Thoracic aorta (tissue), 2 donors: ENCODE results near the gene TFF1. TPM values are rescaled to one million over a fixed set of nuclear protein-coding genes. Genes with fewer than 3 reads are reported as not detected.

ENCODE experiments used
- ATAC-seq: fragments of 150-250 bp; one replicate; pipeline ENCODE4 v1.8.0; 2017; ENCODE audit warnings: low read depth; ENCODE audit not compliant: insufficient number of reproducible peaks, low FRiP score
- DNase-seq: peaks from one replicate; pipeline ENCODE4 v3.0.0-alpha.2; 2020; ENCODE audit warnings: low spot score
- H3K27ac ChIP-seq, 2 donors: fragments of 200-600 bp; sonication (generic); 1 replicate in 1 of 2; 2 replicates in 1 of 2; pipeline ENCODE4 v1.5.1; 2016; ENCODE audit warnings: mild to moderate bottlenecking in 2 of 2, moderate library complexity in 2 of 2
- H3K27me3 ChIP-seq: fragments of 200-600 bp; sonication (generic); replicated peaks from 2 replicates; pipeline ENCODE4 v1.6.0; 2016; ENCODE audit warnings: mild to moderate bottlenecking; ENCODE audit not compliant: insufficient read depth
- H3K36me3 ChIP-seq: fragments of 200-600 bp; sonication (generic); one replicate; pipeline ENCODE4 v1.5.1; 2016
- H3K4me1 ChIP-seq, 2 donors: fragments of 200-600 bp; sonication (generic); 1 replicate in 1 of 2; 2 replicates in 1 of 2; pipeline versions ENCODE4 v1.5.1 to v1.6.0; 2016; ENCODE audit warnings: low read depth in 2 of 2, mild to moderate bottlenecking in 1 of 2; ENCODE audit not compliant: control insufficient read depth in 1 of 2
- H3K4me3 ChIP-seq: fragments of 200-600 bp; sonication (generic); 2 replicates; pipeline ENCODE4 v1.5.1; 2016; ENCODE audit warnings: mild to moderate bottlenecking
- H3K9me3 ChIP-seq: fragments of 200-600 bp; sonication (generic); 2 replicates; pipeline ENCODE4 v1.5.1; 2016
- CTCF ChIP-seq: fragments of 200-600 bp; sonication (generic); IDR thresholded peaks from one replicate; pipeline ENCODE4 v1.5.1; 2019; ENCODE audit warnings: antibody characterized with exemption
- total RNA-seq, 2 donors: library from RNA; depleted of rRNA; stranded (reverse); fragments of >200 nt; gene quantifications; one replicate each; pipeline versions ENCODE4 v1.1.0 to v1.2.3, GENCODE V29; 2016

TFF1 gene
- total RNA-seq, 2 donors from 2014 or later: 85.8 TPM; not detected in 1

DNA sequence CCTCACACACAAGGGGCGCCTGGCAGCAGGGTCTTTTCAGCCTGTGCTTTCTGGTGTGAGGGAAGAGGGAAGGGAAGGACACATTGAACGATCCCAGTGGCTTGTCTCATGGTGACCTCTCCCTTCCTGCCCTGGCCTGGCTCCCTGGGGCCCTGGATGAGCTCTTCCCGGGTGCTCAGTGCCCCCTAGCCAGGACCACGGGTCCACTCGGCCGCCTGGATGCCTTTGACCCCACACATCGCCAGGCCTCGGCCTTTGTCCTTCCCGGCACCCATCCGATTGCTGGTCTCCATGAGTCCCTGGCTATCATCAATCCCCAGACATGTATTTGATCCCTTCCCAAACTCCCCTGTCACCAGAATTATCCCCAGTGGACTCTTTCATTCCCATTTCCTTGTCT lies 45.1 kb downstream of the TFF1 start:
- no peak for TF ChIP-seq CTCF
- H3K36me3 ChIP-seq: no peaks in the 10 kb centered on the region
- no peaks in the 10 kb centered on the region for H3K9me3 ChIP-seq
- H3K4me1 ChIP-seq: no peaks in the 10 kb centered on the region
- DNase-seq: no peak
- no peak for ATAC-seq
- no peak overlapping the region for H3K4me3 ChIP-seq
- no peak overlapping the region for H3K27ac ChIP-seq
- no peaks in the 10 kb centered on the region for H3K27me3 ChIP-seq

DNA sequence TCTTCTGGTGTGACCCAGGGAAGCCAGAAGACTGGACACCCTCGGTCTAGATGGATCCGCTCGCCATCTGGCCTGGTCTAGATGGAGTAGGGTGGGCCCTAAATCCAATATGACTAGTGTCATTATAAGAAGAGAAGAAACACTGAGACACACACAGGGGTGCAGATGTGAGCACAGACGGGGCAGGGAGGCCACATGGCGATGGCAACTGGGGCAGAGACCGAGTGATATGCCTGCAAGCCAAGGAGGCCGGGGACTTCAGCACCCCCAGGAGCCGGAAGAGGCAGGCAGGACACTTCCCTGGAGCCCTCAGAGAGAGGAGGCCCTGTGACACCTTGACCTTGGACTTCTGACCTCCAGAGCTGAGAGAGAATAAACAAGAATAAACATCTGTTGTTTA lies 45.5 kb downstream of the TFF1 start:
- TF ChIP-seq CTCF: no peak
- ATAC-seq: no peak

DNA sequence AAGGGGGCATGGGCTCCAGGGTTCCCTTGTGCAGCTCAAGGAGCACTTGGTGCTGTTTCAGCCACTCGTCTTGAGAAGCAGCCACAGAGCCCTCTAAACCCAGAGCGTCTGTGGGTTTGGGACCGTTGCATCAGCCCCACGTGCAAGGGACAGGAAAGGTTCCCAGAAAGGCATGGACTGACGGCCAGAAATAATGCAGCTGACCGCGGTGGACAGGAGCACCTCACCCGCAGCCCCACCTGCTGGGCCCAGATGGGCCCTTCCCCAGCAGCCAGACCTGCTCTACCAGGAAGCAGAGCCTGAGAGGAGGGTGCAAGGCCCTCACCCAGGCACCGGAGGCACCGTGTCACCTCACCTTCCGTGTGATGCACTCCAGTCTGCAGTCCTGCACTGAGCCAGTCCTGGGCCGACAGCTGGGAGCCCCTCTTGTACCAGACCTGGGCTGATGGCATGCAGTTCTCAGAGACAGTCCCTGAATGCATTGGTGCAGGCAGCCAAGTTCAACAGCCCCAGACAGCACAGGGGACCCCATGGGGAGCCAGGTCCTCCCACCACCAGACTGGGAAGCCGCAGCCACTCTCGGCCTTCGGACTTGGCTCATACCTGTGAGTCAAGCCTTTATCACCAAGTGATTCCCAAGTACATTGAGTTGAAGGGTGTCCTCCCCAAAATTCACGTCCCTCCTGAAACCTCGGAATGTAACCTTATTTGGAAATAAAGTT lies 46.3 kb downstream of the TFF1 start:
- ATAC-seq: no peak
- no peak for TF ChIP-seq CTCF
- H3K36me3 ChIP-seq: no peaks in the 10 kb centered on the region

More for the DNA sequence above, 45.5 kb downstream of the TFF1 start:
- Histone ChIP-seq H3K9me3 (no peaks in the 10 kb centered on the region), H3K27me3 (no peaks in the 10 kb centered on the region), H3K4me3 (no peak overlapping the region), H3K4me1 (no peaks in the 10 kb centered on the region), H3K27ac (no peak overlapping the region), H3K36me3 (no peaks in the 10 kb centered on the region)
- DNase-seq: no peak

GRCh38 chr21:42319376-42319775 lies 47.0 kb downstream of the TFF1 start:
- no peak for DNase-seq
- Histone ChIP-seq H3K4me3 (no peak overlapping the region), H3K4me1 (no peaks in the 10 kb centered on the region), H3K9me3 (no peaks in the 10 kb centered on the region), H3K36me3 (no peaks in the 10 kb centered on the region), H3K27me3 (no peaks in the 10 kb centered on the region), H3K27ac (no peak overlapping the region)
- no peak for TF ChIP-seq CTCF
- no peak for ATAC-seq

More for the DNA sequence above, 46.3 kb downstream of the TFF1 start:
- Histone ChIP-seq H3K27ac (no peak overlapping the region), H3K27me3 (no peaks in the 10 kb centered on the region), H3K9me3 (no peaks in the 10 kb centered on the region), H3K4me3 (no peak overlapping the region), H3K4me1 (no peaks in the 10 kb centered on the region)
- no peak for DNase-seq

DNA sequence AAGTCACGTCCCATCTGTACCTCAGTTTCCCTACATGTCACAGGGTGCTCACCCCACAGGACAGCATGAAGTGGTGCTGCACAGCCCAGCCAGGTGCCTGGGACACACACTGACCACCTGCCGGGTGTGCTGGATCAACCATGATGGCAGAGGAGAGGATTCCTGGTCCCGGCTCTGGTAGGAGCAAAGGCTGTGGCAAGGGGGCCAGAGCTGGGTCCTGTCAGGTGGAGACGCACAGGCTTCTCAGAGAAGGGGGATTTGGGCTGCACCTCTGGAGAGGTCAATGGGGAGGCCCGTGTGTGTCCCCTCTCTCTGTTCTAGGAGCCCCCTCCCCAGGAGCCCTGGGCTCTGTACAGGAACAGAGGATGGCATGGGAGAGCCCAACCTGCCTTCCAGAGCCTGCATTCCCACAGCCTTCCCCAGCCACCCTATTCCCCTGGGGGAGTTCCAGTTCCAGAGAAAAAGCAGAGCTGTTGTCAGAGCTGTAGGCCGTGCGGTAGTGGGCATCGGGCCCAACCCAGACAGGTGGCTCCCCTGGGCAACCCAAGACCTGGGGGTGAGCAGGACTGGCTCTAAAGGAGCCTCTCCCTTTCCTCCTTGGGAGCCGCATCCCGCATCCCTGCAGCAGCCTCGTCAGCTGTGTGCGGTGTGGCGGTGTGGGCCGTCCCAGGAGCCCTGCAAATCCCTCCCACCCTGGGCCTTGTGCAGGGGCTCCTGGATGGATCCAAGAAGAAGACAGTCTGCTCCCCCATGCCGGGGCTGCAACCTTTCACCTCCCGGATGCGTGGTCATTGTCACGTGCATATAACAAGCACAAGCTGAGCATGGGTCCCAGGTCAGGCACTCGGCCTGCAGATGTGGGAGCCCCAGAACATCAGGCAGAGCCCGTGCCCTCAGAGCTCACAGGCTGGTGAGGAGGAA lies 48.2 kb downstream of the TFF1 start:
- Histone ChIP-seq H3K9me3 (no peaks in the 10 kb centered on the region), H3K4me3 (no peak overlapping the region), H3K27me3 (no peaks in the 10 kb centered on the region), H3K27ac (no peak overlapping the region), H3K4me1 (no peaks in the 10 kb centered on the region), H3K36me3 (no peaks in the 10 kb centered on the region)
- no peak for TF ChIP-seq CTCF
- DNase-seq: no peak
- ATAC-seq: no peak
